Neural cell (in vitro differentiated cells): ENCODE data around the gene FA2H. TPM values are rescaled to one million over a fixed set of nuclear protein-coding genes. Genes with fewer than 3 reads are reported as not detected.

Source experiments
- H2AFZ ChIP-seq: fragments of 200-600, 300-800 bp; sonication (generic), shearing (Covaris generic); 2 replicates; pipeline ENCODE4 v1.6.0; 2014; ENCODE audit warnings: low read depth, mild to moderate bottlenecking, antibody characterized with exemption, low read length, moderate library complexity
- H3F3A ChIP-seq: fragments of 200-600 bp; shearing (Covaris generic); 2 replicates; pipeline ENCODE4 v1.6.1; 2016; ENCODE audit warnings: mild to moderate bottlenecking, moderate library complexity, mixed read lengths, antibody characterized with exemption, low read length; ENCODE audit not compliant: insufficient read depth, poor library complexity, severe bottlenecking
- H3K27ac ChIP-seq: fragments of 200-600, 300-800 bp; sonication (generic), shearing (Covaris generic); 2 replicates; pipeline ENCODE4 v1.5.1; 2014; ENCODE audit warnings: mild to moderate bottlenecking, low read length, moderate library complexity
- H3K27me3 ChIP-seq: fragments of 300-800, 200-600 bp; sonication (generic), shearing (Covaris generic); 2 replicates; pipeline ENCODE4 v1.6.0; 2014; ENCODE audit warnings: mild to moderate bottlenecking, low read depth, low read length, moderate library complexity; ENCODE audit not compliant: insufficient read depth
- H3K36me3 ChIP-seq: fragments of 300-800, 200-600 bp; sonication (generic), shearing (Covaris generic); 2 replicates; pipeline ENCODE4 v1.5.1; 2014; ENCODE audit warnings: mild to moderate bottlenecking, antibody characterized with exemption, low read length, moderate library complexity; ENCODE audit not compliant: insufficient read depth
- H3K4me2 ChIP-seq: fragments of 300-800, 200-600 bp; sonication (generic), shearing (Covaris generic); 2 replicates; pipeline ENCODE4 v1.6.0; 2014; ENCODE audit warnings: mild to moderate bottlenecking, low read length
- H3K4me3 ChIP-seq: fragments of 300-800, 200-600 bp; sonication (generic), shearing (Covaris generic); 2 replicates; pipeline ENCODE4 v1.5.1; 2014; ENCODE audit warnings: mild to moderate bottlenecking, low read length, moderate library complexity
- H3K79me2 ChIP-seq: fragments of 200-600 bp; shearing (Covaris generic); replicated peaks from 2 replicates; pipeline ENCODE4 v1.6.0; 2014; ENCODE audit warnings: mild to moderate bottlenecking, low read length, moderate library complexity; ENCODE audit not compliant: insufficient read depth
- H3K9ac ChIP-seq: fragments of 300-800, 200-600 bp; sonication (generic), shearing (Covaris generic); 2 replicates; pipeline ENCODE4 v1.6.1; 2016; ENCODE audit warnings: mild to moderate bottlenecking, low read length, mixed read lengths
- H3K9me2 ChIP-seq: fragments of 200-600 bp; shearing (Covaris generic); 2 replicates; pipeline ENCODE4 v1.6.1; 2016; ENCODE audit warnings: mild to moderate bottlenecking, low read length, mixed read lengths; ENCODE audit not compliant: insufficient read depth
- H3K9me3 ChIP-seq: fragments of 200-600, 300-800 bp; sonication (generic), shearing (Covaris generic); 2 replicates; pipeline ENCODE4 v1.6.1; 2016; ENCODE audit warnings: mild to moderate bottlenecking, mixed run types, low read length, moderate library complexity, mixed read lengths
- H4K20me1 ChIP-seq: fragments of 200-600 bp; shearing (Covaris generic); 2 replicates; pipeline ENCODE4 v1.6.1; 2016; ENCODE audit warnings: mild to moderate bottlenecking, mixed run types; ENCODE audit not compliant: insufficient read depth
- EP300 ChIP-seq: fragments of 450-650 bp; conservative IDR thresholded peaks from 2 replicates; pipeline ENCODE4 v1.6.1; 2014; ENCODE audit warnings: antibody characterized with exemption, mild to moderate bottlenecking, moderate library complexity; ENCODE audit not compliant: poor library complexity, severe bottlenecking
- EZH2 ChIP-seq: fragments of 200-600, 300-800 bp; shearing (Covaris generic), sonication (generic); IDR thresholded peaks from 2 replicates; pipeline ENCODE4 v1.6.1; 2014; ENCODE audit warnings: antibody characterized with exemption, low read length, borderline replicate concordance, mild to moderate bottlenecking; ENCODE audit not compliant: insufficient read depth, poor library complexity, severe bottlenecking
- MXI1 ChIP-seq: fragments of 450-650 bp; conservative IDR thresholded peaks from 2 replicates; pipeline ENCODE4 v1.6.1; 2014; ENCODE audit warnings: antibody characterized with exemption, mild to moderate bottlenecking; ENCODE audit not compliant: poor library complexity, severe bottlenecking
- POLR2AphosphoS5 ChIP-seq: IDR thresholded peaks from 2 replicates; pipeline ENCODE4 v1.6.1; 2012
- RAD21 ChIP-seq: fragments of 450-650 bp; conservative IDR thresholded peaks from 2 replicates; pipeline ENCODE4 v1.6.1; 2014; ENCODE audit warnings: antibody characterized with exemption, mild to moderate bottlenecking, moderate library complexity
- SMC3 ChIP-seq: fragments of 450-650 bp; conservative IDR thresholded peaks from 2 replicates; pipeline ENCODE4 v1.6.1; 2014; ENCODE audit warnings: antibody characterized with exemption, mild to moderate bottlenecking, moderate library complexity; ENCODE audit not compliant: poor library complexity
- TAF1 ChIP-seq: IDR thresholded peaks from 2 replicates; pipeline ENCODE4 v1.6.1; 2012; ENCODE audit warnings: low read depth
- polyA plus RNA-seq: library from polyadenylated mRNA; depleted of rRNA; stranded (reverse); fragments of >200 nt; gene quantifications from 2 replicates; pipeline ENCODE4 v1.2.3, GENCODE V29; 2014
- TF ChIP-seq, protein P1 (sequence below): IDR thresholded peaks from 2 replicates; pipeline ENCODE4 v1.6.1; 2012; ENCODE audit warnings: borderline replicate concordance
- TF ChIP-seq, protein P2 (sequence below): fragments of 450-650 bp; IDR thresholded peaks from 2 replicates; pipeline ENCODE4 v1.5.1; 2014; ENCODE audit warnings: antibody characterized with exemption, mild to moderate bottlenecking, moderate library complexity; ENCODE audit not compliant: poor library complexity, severe bottlenecking

FA2H gene
- polyA plus RNA-seq, 1 donor from 2014 or later, result not detected

DNA sequence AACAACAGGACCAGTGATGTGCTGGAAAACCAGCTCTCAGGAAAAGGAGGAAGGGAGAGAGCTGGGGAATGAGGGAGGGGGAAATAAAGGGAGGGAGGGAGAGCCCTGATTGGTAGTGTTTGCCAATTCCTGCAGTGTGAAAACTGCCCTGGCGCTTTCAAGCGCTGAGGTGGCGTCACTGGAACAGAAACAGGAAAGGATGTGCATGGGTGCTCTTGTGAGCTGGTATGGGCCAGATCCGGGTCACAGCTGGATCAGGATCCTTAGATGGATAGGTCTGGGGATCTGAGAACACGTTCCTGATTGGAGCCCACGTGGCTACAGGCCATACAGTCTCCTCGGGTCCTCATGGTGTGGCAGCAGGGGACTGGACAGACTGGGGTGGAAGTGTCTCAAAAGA is 57.3 kb downstream of the FA2H start:
- no peak overlapping the region for H3K27ac ChIP-seq
- H3K9me3 ChIP-seq, result peaks cover 3% of the 10 kb centered on the region

DNA sequence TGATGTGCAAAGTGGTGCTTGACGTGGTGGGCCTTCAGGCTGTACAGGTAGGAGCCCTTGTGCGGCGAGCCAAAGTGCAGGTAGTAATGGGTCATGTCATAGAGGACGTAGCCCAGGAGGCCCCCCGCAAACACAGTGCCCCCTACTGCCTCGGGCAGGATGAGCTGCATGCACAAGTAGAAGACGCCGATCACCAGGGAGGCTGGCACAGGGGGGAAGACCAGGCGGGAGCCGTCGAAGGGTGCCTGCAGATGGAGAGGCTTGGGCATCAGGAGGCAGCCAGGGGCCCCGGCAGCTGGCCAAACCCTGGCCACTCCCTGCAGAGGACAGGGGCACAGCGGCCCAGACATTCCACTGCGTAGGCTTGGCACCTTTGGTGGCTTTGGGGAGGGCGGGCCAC is 58.3 kb downstream of the FA2H start:
- no peak overlapping the region for H3K27ac ChIP-seq

More for the DNA sequence above, 57.3 kb downstream of the FA2H start:
- Histone ChIP-seq H3K36me3 (no peaks in the 10 kb centered on the region), H3K79me2 (no peaks in the 10 kb centered on the region), H3K4me2 (no peak overlapping the region), H3K27me3 (no peaks in the 10 kb centered on the region), H4K20me1 (no peaks in the 10 kb centered on the region), H3K4me3 (no peak overlapping the region), H3K9me2 (no peaks in the 10 kb centered on the region), H3K9ac (no peak overlapping the region), H3F3A (no peaks in the 10 kb centered on the region), H2AFZ (no peak overlapping the region)
- TF ChIP-seq EZH2 (no peak), POLR2AphosphoS5 (no peak), EP300 (no peak), TAF1 (no peak), RAD21 (no peak), SMC3 (no peak), MXI1 (no peak)
- TF ChIP-seq, protein P1, sequence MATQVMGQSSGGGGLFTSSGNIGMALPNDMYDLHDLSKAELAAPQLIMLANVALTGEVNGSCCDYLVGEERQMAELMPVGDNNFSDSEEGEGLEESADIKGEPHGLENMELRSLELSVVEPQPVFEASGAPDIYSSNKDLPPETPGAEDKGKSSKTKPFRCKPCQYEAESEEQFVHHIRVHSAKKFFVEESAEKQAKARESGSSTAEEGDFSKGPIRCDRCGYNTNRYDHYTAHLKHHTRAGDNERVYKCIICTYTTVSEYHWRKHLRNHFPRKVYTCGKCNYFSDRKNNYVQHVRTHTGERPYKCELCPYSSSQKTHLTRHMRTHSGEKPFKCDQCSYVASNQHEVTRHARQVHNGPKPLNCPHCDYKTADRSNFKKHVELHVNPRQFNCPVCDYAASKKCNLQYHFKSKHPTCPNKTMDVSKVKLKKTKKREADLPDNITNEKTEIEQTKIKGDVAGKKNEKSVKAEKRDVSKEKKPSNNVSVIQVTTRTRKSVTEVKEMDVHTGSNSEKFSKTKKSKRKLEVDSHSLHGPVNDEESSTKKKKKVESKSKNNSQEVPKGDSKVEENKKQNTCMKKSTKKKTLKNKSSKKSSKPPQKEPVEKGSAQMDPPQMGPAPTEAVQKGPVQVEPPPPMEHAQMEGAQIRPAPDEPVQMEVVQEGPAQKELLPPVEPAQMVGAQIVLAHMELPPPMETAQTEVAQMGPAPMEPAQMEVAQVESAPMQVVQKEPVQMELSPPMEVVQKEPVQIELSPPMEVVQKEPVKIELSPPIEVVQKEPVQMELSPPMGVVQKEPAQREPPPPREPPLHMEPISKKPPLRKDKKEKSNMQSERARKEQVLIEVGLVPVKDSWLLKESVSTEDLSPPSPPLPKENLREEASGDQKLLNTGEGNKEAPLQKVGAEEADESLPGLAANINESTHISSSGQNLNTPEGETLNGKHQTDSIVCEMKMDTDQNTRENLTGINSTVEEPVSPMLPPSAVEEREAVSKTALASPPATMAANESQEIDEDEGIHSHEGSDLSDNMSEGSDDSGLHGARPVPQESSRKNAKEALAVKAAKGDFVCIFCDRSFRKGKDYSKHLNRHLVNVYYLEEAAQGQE, result no peak
- TF ChIP-seq, protein P2, sequence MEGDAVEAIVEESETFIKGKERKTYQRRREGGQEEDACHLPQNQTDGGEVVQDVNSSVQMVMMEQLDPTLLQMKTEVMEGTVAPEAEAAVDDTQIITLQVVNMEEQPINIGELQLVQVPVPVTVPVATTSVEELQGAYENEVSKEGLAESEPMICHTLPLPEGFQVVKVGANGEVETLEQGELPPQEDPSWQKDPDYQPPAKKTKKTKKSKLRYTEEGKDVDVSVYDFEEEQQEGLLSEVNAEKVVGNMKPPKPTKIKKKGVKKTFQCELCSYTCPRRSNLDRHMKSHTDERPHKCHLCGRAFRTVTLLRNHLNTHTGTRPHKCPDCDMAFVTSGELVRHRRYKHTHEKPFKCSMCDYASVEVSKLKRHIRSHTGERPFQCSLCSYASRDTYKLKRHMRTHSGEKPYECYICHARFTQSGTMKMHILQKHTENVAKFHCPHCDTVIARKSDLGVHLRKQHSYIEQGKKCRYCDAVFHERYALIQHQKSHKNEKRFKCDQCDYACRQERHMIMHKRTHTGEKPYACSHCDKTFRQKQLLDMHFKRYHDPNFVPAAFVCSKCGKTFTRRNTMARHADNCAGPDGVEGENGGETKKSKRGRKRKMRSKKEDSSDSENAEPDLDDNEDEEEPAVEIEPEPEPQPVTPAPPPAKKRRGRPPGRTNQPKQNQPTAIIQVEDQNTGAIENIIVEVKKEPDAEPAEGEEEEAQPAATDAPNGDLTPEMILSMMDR, result no peak

More for the DNA sequence above, 58.3 kb downstream of the FA2H start:
- Histone ChIP-seq H3K4me2 (no peak overlapping the region), H3K4me3 (no peak overlapping the region), H3K9ac (no peak overlapping the region), H3F3A (no peaks in the 10 kb centered on the region), H3K9me3 (peaks cover 3% of the 10 kb centered on the region), H3K9me2 (no peaks in the 10 kb centered on the region), H4K20me1 (no peaks in the 10 kb centered on the region), H2AFZ (no peak overlapping the region), H3K27me3 (no peaks in the 10 kb centered on the region), H3K36me3 (no peaks in the 10 kb centered on the region), H3K79me2 (no peaks in the 10 kb centered on the region)
- TF ChIP-seq POLR2AphosphoS5 (no peak), EP300 (no peak), EZH2 (no peak), SMC3 (no peak), TAF1 (no peak), MXI1 (no peak), RAD21 (no peak)
- TF ChIP-seq, protein P2, result no peak
- TF ChIP-seq, protein P1, result no peak
